CD14-positive monocyte (primary cell): ENCODE results near the gene STX18. TPM values are rescaled to one million over a fixed set of nuclear protein-coding genes. Genes with fewer than 3 reads are reported as not detected.

ENCODE experiments used
- DNase-seq, 3 donors: peaks; one replicate each; pipeline ENCODE4 v3.0.0-alpha.2; 2011 to 2022
- H2AFZ ChIP-seq: 2 replicates; pipeline ENCODE4 v1.6.0; 2012; ENCODE audit warnings: mild to moderate bottlenecking, low read depth, low read length, inconsistent platforms; ENCODE audit not compliant: insufficient read depth, poor library complexity, severe bottlenecking
- H3K27ac ChIP-seq, 2 donors: 1 replicate in 1 of 2; 2 replicates in 1 of 2; pipeline ENCODE4 v1.5.1; 2012 to 2013; ENCODE audit warnings: low read length in 2 of 2, control low read depth in 1 of 2, inconsistent platforms in 1 of 2, low read depth in 1 of 2, mild to moderate bottlenecking in 1 of 2
- H3K27me3 ChIP-seq, 2 donors: one replicate each; pipeline versions ENCODE4 v1.6.0 to v1.6.1; 2011 to 2013; ENCODE audit warnings: low read length in 2 of 2; ENCODE audit not compliant: control insufficient read depth in 2 of 2, insufficient read depth in 2 of 2
- H3K36me3 ChIP-seq, 2 donors: replicated peaks in 1 of 2; 1 replicate in 1 of 2; 2 replicates in 1 of 2; pipeline versions ENCODE4 v1.5.1 to v1.6.1; 2012 to 2013; ENCODE audit warnings: low read length in 2 of 2, control low read depth in 1 of 2, inconsistent platforms in 1 of 2, mild to moderate bottlenecking in 1 of 2; ENCODE audit not compliant: insufficient read depth in 2 of 2, control insufficient read depth in 1 of 2
- H3K4me1 ChIP-seq, 2 donors: 1 replicate in 1 of 2; 2 replicates in 1 of 2; pipeline versions ENCODE4 v1.5.1 to v1.6.1; 2012 to 2013; ENCODE audit warnings: low read length in 2 of 2, control low read depth in 1 of 2, inconsistent platforms in 1 of 2, mild to moderate bottlenecking in 1 of 2, moderate library complexity in 1 of 2; ENCODE audit not compliant: insufficient read depth in 2 of 2, control insufficient read depth in 1 of 2
- H3K4me2 ChIP-seq: replicated peaks from 2 replicates; pipeline ENCODE3; 2012; ENCODE audit warnings: low read length, moderate library complexity, mild to moderate bottlenecking; ENCODE audit not compliant: poor library complexity, severe bottlenecking; ENCODE audit errors: extremely low read depth
- H3K4me3 ChIP-seq, 3 experiments: fragments of 200-600 bp in 1 of 3; sonication (generic) in 1 of 3; replicated peaks in 1 of 3; 1 replicate in 2 of 3; 2 replicates in 1 of 3; pipeline ENCODE4 v1.5.1; 2011 to 2013; ENCODE audit warnings: low read length in 3 of 3, mild to moderate bottlenecking in 3 of 3, control low read depth in 2 of 3, low read depth in 2 of 3, inconsistent platforms in 1 of 3, moderate library complexity in 1 of 3
- H3K79me2 ChIP-seq: 2 replicates; pipeline ENCODE4 v1.6.0; 2012; ENCODE audit warnings: mild to moderate bottlenecking, control low read depth, inconsistent platforms, low read length, moderate library complexity; ENCODE audit not compliant: insufficient read depth
- H3K9ac ChIP-seq: 2 replicates; pipeline ENCODE4 v1.6.0; 2017; ENCODE audit warnings: low read length, mild to moderate bottlenecking; ENCODE audit not compliant: insufficient read depth, poor library complexity, severe bottlenecking
- H3K9me3 ChIP-seq, 2 donors: replicated peaks in 1 of 2; 1 replicate in 1 of 2; 2 replicates in 1 of 2; pipeline versions ENCODE4 v1.5.1 to v1.6.1; 2012 to 2013; ENCODE audit warnings: low read length in 2 of 2, control low read depth in 1 of 2; ENCODE audit not compliant: control insufficient read depth in 1 of 2, insufficient read depth in 1 of 2
- H4K20me1 ChIP-seq: 2 replicates; pipeline ENCODE4 v1.6.0; 2012; ENCODE audit warnings: mild to moderate bottlenecking, low read length, control low read depth, moderate library complexity; ENCODE audit not compliant: insufficient read depth
- H3K27ac Mint-ChIP-seq, 7 donors: one replicate each; pipeline ENCODE4 v1.8.0; 2020; ENCODE audit warnings: mild to moderate bottlenecking in 7 of 7, mixed read lengths in 7 of 7, moderate library complexity in 6 of 7, inconsistent platforms in 2 of 7
- H3K27me3 Mint-ChIP-seq, 3 donors: one replicate each; pipeline ENCODE4 v1.8.0; 2021 to 2022; ENCODE audit warnings: low read depth in 3 of 3, mild to moderate bottlenecking in 3 of 3, mixed read lengths in 3 of 3, moderate library complexity in 3 of 3, inconsistent platforms in 1 of 3
- H3K36me3 Mint-ChIP-seq, 2 donors: one replicate each; pipeline ENCODE4 v1.8.0; 2020; ENCODE audit warnings: mixed read lengths in 2 of 2, inconsistent platforms in 1 of 2, mild to moderate bottlenecking in 1 of 2
- H3K4me1 Mint-ChIP-seq: one replicate; pipeline ENCODE4 v1.8.0; 2020; ENCODE audit warnings: mild to moderate bottlenecking, mixed read lengths
- H3K4me3 Mint-ChIP-seq, 2 donors: one replicate each; pipeline ENCODE4 v1.8.0; 2020; ENCODE audit warnings: mild to moderate bottlenecking in 2 of 2, mixed read lengths in 2 of 2, moderate library complexity in 1 of 2
- H3K9me3 Mint-ChIP-seq, 7 donors: one replicate each; pipeline ENCODE4 v1.8.0; 2020 to 2022; ENCODE audit warnings: mixed read lengths in 7 of 7, mild to moderate bottlenecking in 6 of 7, moderate library complexity in 6 of 7, inconsistent platforms in 2 of 7
- CTCF ChIP-seq: fragments of 200-600 bp; IDR thresholded peaks from one replicate; pipeline ENCODE4 v1.8.0; 2022; ENCODE audit warnings: antibody characterized with exemption, mild to moderate bottlenecking
- WGBS: methylation state at CpG from one replicate; pipeline ENCODE4 v1.1.5; 2013; ENCODE audit warnings: missing lambda C conversion rate; ENCODE audit not compliant: insufficient coverage; 5-methylcytosine and 5-hydroxymethylcytosine counted together
- intact Hi-C, 2 donors: fragments of 100-400 bp; cut with micrococcal nuclease; formaldehyde crosslinking; loops; one replicate each; pipeline versions ENCODE4 v1.15.0 to v1.15.1; 2023
- polyA plus RNA-seq, 3 donors: library from polyadenylated mRNA; depleted of rRNA in 1 of 3; unstranded in 2 of 3; stranded (reverse) in 1 of 3; fragments of 300-500 nt in 2 of 3; fragments of >200 nt in 1 of 3; fragmentation: Illumina TruSeq in 2 of 3; gene quantifications; 1 replicate in 2 of 3; 2 replicates in 1 of 3; pipeline ENCODE4 v1.2.3, GENCODE V29; 2012 to 2021

The STX18 gene
- polyA plus RNA-seq, 3 donors = 19.0 to 24.1 (median 19.6) TPM

DNA sequence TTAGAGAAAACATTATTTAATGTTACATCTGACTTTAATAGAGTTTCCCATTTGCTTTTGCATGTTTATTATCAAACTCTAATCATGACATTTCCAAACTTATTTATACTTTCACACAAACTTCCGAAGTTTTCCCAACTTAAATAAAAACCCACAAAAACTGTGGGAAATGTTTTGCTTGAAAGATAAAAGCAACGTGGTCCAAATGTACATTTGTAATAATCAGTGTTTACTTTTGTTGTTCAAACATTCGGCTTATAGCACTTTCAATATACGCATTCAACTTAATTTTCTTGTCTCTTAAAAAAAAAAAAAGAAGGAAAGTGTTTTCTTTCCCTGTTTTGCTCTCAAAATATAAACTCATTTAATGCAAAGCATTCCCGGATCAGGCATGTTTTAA is 51.0 kb downstream of the STX18 start:
- no peak for TF ChIP-seq CTCF
- no peaks in the 10 kb centered on the region for H3K27me3 ChIP-seq
- no peak overlapping the region for H2AFZ ChIP-seq
- peaks cover 19% of the 10 kb centered on the region for H3K79me2 ChIP-seq
- H3K4me1 Mint-ChIP-seq = peaks cover 7% of the 10 kb centered on the region
- peaks cover 33% of the 10 kb centered on the region for H4K20me1 ChIP-seq
- no peak overlapping the region for H3K4me2 ChIP-seq
- no peak overlapping the region for H3K9ac ChIP-seq
- intact Hi-C loops = no loop called here
- no peak overlapping the region for H3K4me3 Mint-ChIP-seq
- H3K36me3 ChIP-seq = peaks cover 0 to 11% of the 10 kb centered on the region in 2 donors
- no peak for DNase-seq
- peaks cover 2 to 14% of the 10 kb centered on the region in 2 donors for H3K36me3 Mint-ChIP-seq
- H3K9me3 ChIP-seq = no peaks in the 10 kb centered on the region
- no peak overlapping the region for H3K4me3 ChIP-seq
- no peaks in the 10 kb centered on the region for H3K9me3 Mint-ChIP-seq
- H3K4me1 ChIP-seq = no peaks in the 10 kb centered on the region
- H3K27ac ChIP-seq = no peak overlapping the region
- WGBS = 92% methylated on average over 2 of the region's 5 CpGs
- peaks cover 0 to 2% (median 0%) of the 10 kb centered on the region in 3 donors for H3K27me3 Mint-ChIP-seq
- no peak overlapping the region for H3K27ac Mint-ChIP-seq

DNA sequence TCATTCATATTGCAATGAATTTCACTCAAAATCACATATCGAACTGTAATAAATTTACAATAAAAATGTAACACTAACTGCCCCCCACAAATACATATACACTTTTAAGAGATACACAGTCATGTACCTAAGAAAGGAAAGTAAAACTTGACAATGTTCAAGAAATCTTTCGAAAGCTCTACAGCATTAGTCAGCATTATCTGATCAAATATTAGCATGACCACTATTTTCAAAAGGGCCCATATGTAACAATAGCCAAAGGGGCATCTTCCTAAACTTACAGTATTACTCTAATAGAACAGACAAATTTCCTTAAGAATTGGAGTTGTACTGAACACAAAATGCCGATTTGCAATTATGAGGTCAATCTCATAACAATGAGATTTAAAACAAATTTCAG is 51.8 kb downstream of the STX18 start:
- DNase-seq = no peak
- Histone ChIP-seq H3K27me3 (no peaks in the 10 kb centered on the region), H3K4me2 (no peak overlapping the region), H3K9me3 (no peaks in the 10 kb centered on the region), H3K4me1 (no peaks in the 10 kb centered on the region), H3K36me3 (peaks cover 0 to 6% of the 10 kb centered on the region in 2 donors), H2AFZ (no peak overlapping the region), H3K9ac (no peak overlapping the region), H3K27ac (no peak overlapping the region), H3K4me3 (no peak overlapping the region), H3K79me2 (peaks cover 23% of the 10 kb centered on the region), H4K20me1 (peaks cover 40% of the 10 kb centered on the region)
- WGBS = no CpG with 5 or more reads among the region's 3 CpGs
- TF ChIP-seq CTCF = no peak
- Mint-ChIP-seq H3K36me3 (peaks cover 2 to 12% of the 10 kb centered on the region in 2 donors), H3K27me3 (peaks cover 0 to 2% (median 2%) of the 10 kb centered on the region in 3 donors), H3K27ac (no peak overlapping the region), H3K4me1 (peaks cover 7% of the 10 kb centered on the region), H3K4me3 (no peak overlapping the region), H3K9me3 (no peaks in the 10 kb centered on the region)
- intact Hi-C loops = no loop called here
